Spleen (tissue), 11 donors: ENCODE results near the gene GAL3ST1. TPM values are rescaled to one million over a fixed set of nuclear protein-coding genes. Genes with fewer than 3 reads are reported as not detected.
A peak's percentile ranks its signal among the peaks of the same experiment; 100 is the strongest.
"Not testable (repeated sequence)": the region's sequence is repeated elsewhere in the genome, so short reads cannot be mapped to it uniquely, and the experiment has no call there.

Experiments
- DNase-seq: peaks from one replicate; pipeline ENCODE4 v3.0.0-alpha.2; 2020
- H3K27ac ChIP-seq, 8 donors: fragments of 200-600 bp; sonication (generic) in 7 of 8; 1 replicate in 4 of 8; 2 replicates in 4 of 8; pipeline versions ENCODE4 v1.5.0 to v1.8.0; 2016 to 2021; ENCODE audit warnings: inconsistent platforms in 4 of 8, mild to moderate bottlenecking in 4 of 8, moderate library complexity in 1 of 8
- H3K27me3 ChIP-seq, 7 donors: fragments of 200-600 bp; sonication (generic) in 6 of 7; replicated peaks in 1 of 7; 1 replicate in 4 of 7; 2 replicates in 3 of 7; pipeline versions ENCODE4 v1.5.0 to v1.8.0; 2016 to 2021; ENCODE audit warnings: inconsistent platforms in 3 of 7, mild to moderate bottlenecking in 1 of 7
- H3K36me3 ChIP-seq, 6 donors: fragments of 200-600 bp; sonication (generic) in 5 of 6; 1 replicate in 4 of 6; 2 replicates in 2 of 6; pipeline versions ENCODE4 v1.5.0 to v1.8.0; 2016 to 2021; ENCODE audit warnings: inconsistent platforms in 2 of 6
- H3K4me1 ChIP-seq, 6 donors: fragments of 200-600 bp; sonication (generic) in 5 of 6; 1 replicate in 3 of 6; 2 replicates in 3 of 6; pipeline versions ENCODE4 v1.5.0 to v1.8.0; 2016 to 2021; ENCODE audit warnings: inconsistent platforms in 3 of 6
- H3K4me3 ChIP-seq, 8 donors: fragments of 200-600 bp; sonication (generic) in 7 of 8; 1 replicate in 4 of 8; 2 replicates in 4 of 8; pipeline versions ENCODE4 v1.5.0 to v1.8.0; 2016 to 2021; ENCODE audit warnings: inconsistent platforms in 4 of 8, mild to moderate bottlenecking in 4 of 8, moderate library complexity in 2 of 8
- H3K9me3 ChIP-seq, 8 donors: fragments of 200-600 bp; sonication (generic) in 7 of 8; 1 replicate in 4 of 8; 2 replicates in 4 of 8; pipeline versions ENCODE4 v1.5.0 to v1.8.0; 2016 to 2021; ENCODE audit warnings: inconsistent platforms in 4 of 8
- CTCF ChIP-seq, 11 experiments: fragments of 200-600 bp in 7 of 11; fragments of 450-650 bp in 4 of 11; sonication (generic) in 4 of 11; IDR thresholded peaks in 8 of 11; conservative IDR thresholded peaks in 3 of 11; 1 replicate in 7 of 11; 2 replicates in 4 of 11; pipeline versions ENCODE4 v1.4.0 to v1.8.0; 2016 to 2021; ENCODE audit warnings: antibody characterized with exemption in 11 of 11, inconsistent platforms in 4 of 11, mild to moderate bottlenecking in 1 of 11
- POLR2A ChIP-seq, 3 donors: fragments of 450-650 bp; IDR thresholded peaks; one replicate each; pipeline ENCODE4 v1.5.1; 2017; ENCODE audit warnings: antibody characterized with exemption in 3 of 3, mild to moderate bottlenecking in 1 of 3
- POLR2AphosphoS5 ChIP-seq, 3 donors: sonication (generic); formaldehyde crosslinking; IDR thresholded peaks; one replicate each; pipeline ENCODE4 v1.5.1; 2017; ENCODE audit warnings: antibody characterized with exemption in 3 of 3
- WGBS, 5 donors: extraction: QIAGEN DNeasy Blood & Tissue Kit in 3 of 5; methylation state at CpG; one replicate each; pipeline versions ENCODE4 v1.1.5 to v1.1.7; 2013 to 2018; 5-methylcytosine and 5-hydroxymethylcytosine counted together
- intact Hi-C: fragments of 100-400 bp; cut with DNase I; formaldehyde crosslinking; loops from one replicate; pipeline ENCODE4 v1.15.0; 2023; ENCODE audit warnings: low total_unique reads
- polyA plus RNA-seq, 3 donors: library from polyadenylated mRNA; stranded (reverse); fragments of 200-250 nt; gene quantifications; one replicate each; pipeline ENCODE4 v1.2.1, GENCODE V29; 2013
- total RNA-seq, 7 donors: library from RNA; depleted of rRNA in 3 of 7; stranded (reverse); fragments of >200 nt in 3 of 7; fragmentation: NEBNext Ultra II Directional in 4 of 7; extraction: Animal tissue kit (Norgen Biotek cat#: 25700) in 4 of 7; gene quantifications; one replicate each; pipeline versions ENCODE4 v1.1.0 to v1.2.1, GENCODE V29; 2016 to 2021
- donor health status: healthy with polysubstance abuse.
- donor health status: DM: no; HTN: no; CAD: no; lungs with moderate emphysema.
- donor health status: DM: no; HTN: no; CAD: no.
- donor health status: Bipolar disorder and iron deficiency.
- donor health status: healthy.
- donor health status: DM: no; HTN: no; CAD: no.
- donor health status: DM: yes; HTN: yes; CAD: no.

Gene GAL3ST1
- total and polyA plus RNA-seq, 10 donors, result 0.15 to 2.1 (median 0.51) TPM; not detected in 5

DNA sequence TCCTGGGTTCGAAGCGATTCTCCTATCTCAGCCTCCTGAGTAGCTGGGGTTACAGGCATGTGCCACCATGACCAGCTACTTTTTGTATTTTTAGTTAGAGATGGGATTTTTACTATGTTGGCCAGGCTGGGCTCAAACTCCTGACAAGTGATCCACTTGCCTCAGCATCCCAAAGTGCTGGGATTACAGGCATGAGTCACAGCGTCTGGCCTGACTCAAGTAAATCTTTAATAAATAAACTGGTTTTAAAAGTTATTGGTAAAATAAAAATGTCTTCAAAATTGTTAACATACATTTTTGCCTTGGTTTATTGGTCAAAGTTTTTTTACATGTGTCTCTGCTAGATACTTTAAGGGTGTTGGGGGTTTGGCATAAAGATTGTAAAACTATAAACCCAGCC is 24.5 kb upstream of the GAL3ST1 start:
- Histone ChIP-seq H3K27me3 (peaks cover 0 to 5% (median 0%) of the 10 kb centered on the region in 7 donors), H3K9me3 (no peaks in the 10 kb centered on the region), H3K4me3 (no peak overlapping the region), H3K4me1 (no peaks in the 10 kb centered on the region), H3K27ac (no peak overlapping the region), H3K36me3 (peaks cover 0 to 4% (median 0%) of the 10 kb centered on the region in 6 donors)
- DNase-seq, result no peak
- WGBS, 5 donors, result 91 to 96% (median 94%) methylated on average over 3 of the region's 3 CpGs
- no peak for TF ChIP-seq CTCF (IDR thresholded peaks at IDR 0.05 in 8 of 11, conservative IDR thresholded peaks at IDR 0.05 in 3 of 11)
- no peak for TF ChIP-seq POLR2AphosphoS5 (IDR thresholded peaks at IDR 0.05)
- TF ChIP-seq POLR2A (IDR thresholded peaks at IDR 0.05), result no peak
- intact Hi-C loops, result no loop called here

DNA sequence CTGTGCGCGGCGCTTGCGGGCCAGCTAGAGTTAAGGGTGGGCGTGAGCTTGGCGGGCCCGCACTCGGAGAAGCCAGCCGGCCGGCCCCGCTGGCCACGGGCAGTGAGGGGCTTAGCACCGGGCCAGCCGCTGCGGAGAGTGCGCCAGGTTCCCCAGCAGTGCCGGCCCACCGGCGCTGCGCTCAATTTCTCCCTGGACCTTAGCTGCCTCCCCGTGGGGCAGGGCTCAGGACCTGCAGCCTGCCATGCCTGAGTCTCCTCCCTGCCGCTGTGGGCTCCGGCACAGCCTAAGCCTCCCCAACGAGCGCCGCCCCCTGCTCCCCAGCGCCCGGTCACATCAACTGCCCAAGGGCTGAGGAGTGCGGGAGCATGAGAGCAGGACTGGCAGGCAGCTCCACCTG is 22.4 kb upstream of the GAL3ST1 start:
- Histone ChIP-seq H3K4me1 (peaks cover 5 to 7% (median 6%) of the 10 kb centered on the region in 6 donors), H3K27ac (no peak overlapping the region), H3K9me3 (no peaks in the 10 kb centered on the region), H3K36me3 (no peaks in the 10 kb centered on the region), H3K27me3 (peaks cover 0 to 5% (median 0%) of the 10 kb centered on the region in 7 donors), H3K4me3 (no peak overlapping the region)
- WGBS, 5 donors, result 89 to 97% (median 93%) methylated on average over 9 to 29 of the region's 29 CpGs
- no peak for DNase-seq
- TF ChIP-seq CTCF (IDR thresholded peaks at IDR 0.05 in 8 of 11, conservative IDR thresholded peaks at IDR 0.05 in 3 of 11) (no peak), POLR2A (IDR thresholded peaks at IDR 0.05) (no peak), POLR2AphosphoS5 (IDR thresholded peaks at IDR 0.05) (no peak)
- intact Hi-C loops, result no loop called here

DNA sequence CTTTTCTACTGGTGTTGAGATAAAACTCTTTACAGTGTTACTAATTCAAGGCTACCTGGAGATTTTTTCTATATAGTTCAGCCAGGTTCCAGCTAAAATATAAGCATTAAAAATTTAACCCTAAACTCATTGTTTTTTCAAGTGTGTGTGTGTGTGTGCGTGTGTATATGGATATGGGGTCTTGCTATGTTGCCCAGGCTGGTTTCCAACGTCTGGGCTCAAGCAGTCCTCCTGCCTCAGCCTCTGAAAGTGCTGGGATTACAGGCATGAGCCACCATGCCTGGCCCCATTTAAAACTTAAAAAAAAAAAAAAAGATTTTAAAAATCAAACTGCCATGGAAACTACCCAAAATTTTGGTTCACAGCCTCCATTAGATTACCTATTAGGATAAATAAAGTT is 21.7 kb upstream of the GAL3ST1 start:
- H3K9me3 ChIP-seq, result no peaks in the 10 kb centered on the region
- TF ChIP-seq CTCF (IDR thresholded peaks at IDR 0.05 in 8 of 11, conservative IDR thresholded peaks at IDR 0.05 in 3 of 11) (no peak), POLR2AphosphoS5 (IDR thresholded peaks at IDR 0.05) (no peak), POLR2A (IDR thresholded peaks at IDR 0.05) (no peak)
- H3K36me3 ChIP-seq, result no peaks in the 10 kb centered on the region
- H3K27ac ChIP-seq, result no peak overlapping the region
- DNase-seq, result no peak
- intact Hi-C loops, result no loop called here
- peaks cover 0 to 5% (median 0%) of the 10 kb centered on the region in 7 donors for H3K27me3 ChIP-seq
- peaks cover 5 to 10% (median 8%) of the 10 kb centered on the region in 6 donors for H3K4me1 ChIP-seq
- H3K4me3 ChIP-seq, result no peak overlapping the region
- WGBS, 5 donors, result 47 to 66% (median 62%) methylated on average over 2 of the region's 2 CpGs

- H3K36me3 ChIP-seq, result peaks cover 3 to 25% (median 23%) of the 10 kb centered on the region in 6 donors
- H3K4me3 ChIP-seq, result peak overlapping the region in 6 of 8 donors; percentile 91 to 99 (median 94)
- DNase-seq, H3K27me3 ChIP-seq, H3K9me3 ChIP-seq, intact Hi-C loops: not testable (repeated sequence)
- H3K4me1 ChIP-seq, result peaks cover 19 to 34% (median 25%) of the 10 kb centered on the region in 6 donors
- H3K27ac ChIP-seq, result peak overlapping the region in 4 of 8 donors; percentile 85 to 91 (median 90)
- 35 to 45% (median 36%) methylated on average over 18 of the region's 18 CpGs for WGBS, 5 donors
Observed at GRCh38 chr22:30592360-30592713, 17.9 kb upstream of the GAL3ST1 start.
